Progenitor cell of endocrine pancreas (in vitro differentiated cells): Measurements from ENCODE around the gene HGFAC. TPM values are rescaled to one million over a fixed set of nuclear protein-coding genes. Genes with fewer than 3 reads are reported as not detected.
"Not testable (repeated sequence)": the region's sequence is repeated elsewhere in the genome, so short reads cannot be mapped to it uniquely, and the experiment has no call there.

Experiments
- DNase-seq: peaks from one replicate; pipeline ENCODE4 v3.0.0; 2021; ENCODE audit warnings: low spot score; ENCODE audit not compliant: unreplicated experiment
- H3K27ac Mint-ChIP-seq: 2 replicates; pipeline ENCODE4 v1.8.0; 2021; ENCODE audit warnings: mild to moderate bottlenecking, moderate library complexity, mixed read lengths
- H3K27me3 Mint-ChIP-seq: 2 replicates; pipeline ENCODE4 v1.8.0; 2021; ENCODE audit warnings: mixed read lengths
- H3K36me3 Mint-ChIP-seq: 2 replicates; pipeline ENCODE4 v1.8.0; 2022; ENCODE audit warnings: mixed read lengths; ENCODE audit not compliant: insufficient read depth
- H3K4me1 Mint-ChIP-seq: 2 replicates; pipeline ENCODE4 v1.8.0; 2021; ENCODE audit warnings: low read depth, mixed read lengths
- H3K4me3 Mint-ChIP-seq: 2 replicates; pipeline ENCODE4 v1.8.0; 2021; ENCODE audit warnings: low read depth, mild to moderate bottlenecking, moderate library complexity, mixed read lengths
- H3K9me3 Mint-ChIP-seq: 2 replicates; pipeline ENCODE4 v1.8.0; 2021; ENCODE audit warnings: low read depth, mixed read lengths
- total RNA-seq: library from RNA; stranded (reverse); gene quantifications from 2 replicates; pipeline ENCODE4 v1.2.1, GENCODE V29; 2021
- TF ChIP-seq, protein P1 (sequence below): fragments of 200-600 bp; sonication (generic); IDR thresholded peaks from one replicate; pipeline ENCODE4 v1.5.0; 2021; ENCODE audit warnings: antibody characterized with exemption, mild to moderate bottlenecking; ENCODE audit not compliant: unreplicated experiment

Gene HGFAC
- total RNA-seq, 1 donor from 2014 or later, result 7.5 TPM

DNA sequence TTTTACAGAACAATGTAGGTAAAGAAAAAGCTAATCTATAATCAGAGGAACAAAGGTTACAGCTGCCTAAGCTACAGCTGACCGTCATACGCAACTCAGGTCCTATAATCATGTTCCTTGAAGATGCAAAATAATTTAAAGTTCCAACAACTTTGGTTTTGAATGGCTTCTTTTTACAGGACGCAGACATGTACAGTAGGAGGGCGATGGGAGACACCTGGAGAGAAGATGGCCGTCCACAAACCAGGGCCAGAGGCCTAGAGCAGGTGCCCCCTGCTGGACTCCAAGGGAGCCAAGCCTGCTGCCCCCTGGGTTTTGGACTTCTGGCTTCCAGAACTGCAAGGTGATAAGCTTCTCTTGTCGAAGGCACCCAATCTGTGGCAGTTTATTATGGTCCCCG is 10.6 kb downstream of the HGFAC start:
- no peak overlapping the region for H3K27ac Mint-ChIP-seq
- H3K36me3 Mint-ChIP-seq, result peaks cover 3% of the 10 kb centered on the region
- peaks cover 4% of the 10 kb centered on the region for H3K4me1 Mint-ChIP-seq
- H3K9me3 Mint-ChIP-seq, result peaks cover 8% of the 10 kb centered on the region
- no peak for DNase-seq
- peaks cover 3% of the 10 kb centered on the region for H3K27me3 Mint-ChIP-seq
- TF ChIP-seq, protein P1, sequence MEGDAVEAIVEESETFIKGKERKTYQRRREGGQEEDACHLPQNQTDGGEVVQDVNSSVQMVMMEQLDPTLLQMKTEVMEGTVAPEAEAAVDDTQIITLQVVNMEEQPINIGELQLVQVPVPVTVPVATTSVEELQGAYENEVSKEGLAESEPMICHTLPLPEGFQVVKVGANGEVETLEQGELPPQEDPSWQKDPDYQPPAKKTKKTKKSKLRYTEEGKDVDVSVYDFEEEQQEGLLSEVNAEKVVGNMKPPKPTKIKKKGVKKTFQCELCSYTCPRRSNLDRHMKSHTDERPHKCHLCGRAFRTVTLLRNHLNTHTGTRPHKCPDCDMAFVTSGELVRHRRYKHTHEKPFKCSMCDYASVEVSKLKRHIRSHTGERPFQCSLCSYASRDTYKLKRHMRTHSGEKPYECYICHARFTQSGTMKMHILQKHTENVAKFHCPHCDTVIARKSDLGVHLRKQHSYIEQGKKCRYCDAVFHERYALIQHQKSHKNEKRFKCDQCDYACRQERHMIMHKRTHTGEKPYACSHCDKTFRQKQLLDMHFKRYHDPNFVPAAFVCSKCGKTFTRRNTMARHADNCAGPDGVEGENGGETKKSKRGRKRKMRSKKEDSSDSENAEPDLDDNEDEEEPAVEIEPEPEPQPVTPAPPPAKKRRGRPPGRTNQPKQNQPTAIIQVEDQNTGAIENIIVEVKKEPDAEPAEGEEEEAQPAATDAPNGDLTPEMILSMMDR, result peak; percentile 59
- no peak overlapping the region for H3K4me3 Mint-ChIP-seq

DNA sequence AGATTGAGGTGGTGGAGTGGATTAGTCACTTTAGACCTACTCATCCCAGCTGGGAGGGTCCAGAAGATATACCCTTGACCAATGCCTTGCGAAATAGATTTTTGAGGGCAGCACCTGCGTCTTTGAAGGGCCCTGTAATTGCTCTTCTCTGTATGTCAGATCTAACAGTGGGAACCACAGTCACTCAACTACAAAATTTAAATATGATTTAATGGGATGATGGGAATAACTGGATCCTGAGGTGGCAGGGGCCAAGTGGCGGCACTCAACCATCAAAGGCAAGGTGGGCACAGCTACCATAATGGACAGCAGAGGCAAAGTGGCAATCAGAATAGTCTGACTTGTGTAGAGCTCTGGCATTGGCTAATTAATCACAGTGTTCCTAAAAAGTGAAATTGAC is 13.8 kb downstream of the HGFAC start:
- not testable (repeated sequence) for H3K4me1 Mint-ChIP-seq, H3K4me3 Mint-ChIP-seq, H3K27ac Mint-ChIP-seq, H3K36me3 Mint-ChIP-seq, DNase-seq
- peaks cover 13% of the 10 kb centered on the region for H3K9me3 Mint-ChIP-seq
- peaks cover 27% of the 10 kb centered on the region for H3K27me3 Mint-ChIP-seq

DNA sequence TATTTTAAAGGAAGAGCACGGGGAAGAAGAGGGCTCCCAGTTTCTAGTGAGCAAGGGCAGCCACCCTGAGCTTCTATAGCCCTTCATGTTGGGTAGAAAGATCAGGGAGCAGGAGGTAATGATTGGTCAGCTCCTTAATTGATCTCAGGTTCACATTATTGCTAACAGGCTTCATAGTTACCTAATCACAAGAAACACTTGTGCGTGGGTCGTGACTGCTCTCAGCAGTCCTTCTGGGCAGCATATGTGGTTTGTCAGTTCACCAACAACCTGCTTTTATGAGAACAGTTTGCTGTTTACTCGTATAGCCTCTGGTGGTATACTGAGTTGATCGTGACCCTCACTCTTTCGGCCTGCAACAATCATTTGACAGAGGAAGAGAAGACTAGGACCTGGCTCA is 16.6 kb downstream of the HGFAC start:
- H3K36me3 Mint-ChIP-seq, result peaks cover 3% of the 10 kb centered on the region
- H3K4me1 Mint-ChIP-seq, result no peaks in the 10 kb centered on the region
- no peak for DNase-seq
- H3K9me3 Mint-ChIP-seq, result peaks cover 13% of the 10 kb centered on the region
- H3K27me3 Mint-ChIP-seq, result peaks cover 27% of the 10 kb centered on the region
- no peak overlapping the region for H3K27ac Mint-ChIP-seq
- no peak overlapping the region for H3K4me3 Mint-ChIP-seq
- TF ChIP-seq, protein P1, result no peak

DNA sequence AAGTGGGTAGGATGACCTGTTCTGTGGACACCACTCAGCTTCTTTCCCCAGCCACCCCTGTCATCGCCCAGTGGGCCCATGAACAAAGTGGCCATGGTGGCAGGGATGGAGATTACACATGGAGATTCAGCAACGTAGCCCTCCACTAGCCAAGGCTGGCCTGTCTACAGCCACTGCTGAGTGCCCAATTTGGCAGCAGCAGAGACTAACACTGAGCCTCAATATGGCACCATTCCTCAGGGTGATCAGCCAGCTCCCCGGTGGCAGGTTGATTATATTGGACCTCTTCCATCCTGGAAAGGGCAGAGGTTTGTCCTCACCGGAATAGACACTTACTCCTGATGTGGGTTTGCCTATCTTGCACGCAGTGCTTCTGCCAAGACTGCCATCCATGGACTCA is 17.4 kb downstream of the HGFAC start:
- H3K36me3 Mint-ChIP-seq, DNase-seq, H3K27ac Mint-ChIP-seq, H3K4me3 Mint-ChIP-seq, H3K4me1 Mint-ChIP-seq: not testable (repeated sequence)
- H3K27me3 Mint-ChIP-seq, result peaks cover 27% of the 10 kb centered on the region
- H3K9me3 Mint-ChIP-seq, result peaks cover 13% of the 10 kb centered on the region

DNA sequence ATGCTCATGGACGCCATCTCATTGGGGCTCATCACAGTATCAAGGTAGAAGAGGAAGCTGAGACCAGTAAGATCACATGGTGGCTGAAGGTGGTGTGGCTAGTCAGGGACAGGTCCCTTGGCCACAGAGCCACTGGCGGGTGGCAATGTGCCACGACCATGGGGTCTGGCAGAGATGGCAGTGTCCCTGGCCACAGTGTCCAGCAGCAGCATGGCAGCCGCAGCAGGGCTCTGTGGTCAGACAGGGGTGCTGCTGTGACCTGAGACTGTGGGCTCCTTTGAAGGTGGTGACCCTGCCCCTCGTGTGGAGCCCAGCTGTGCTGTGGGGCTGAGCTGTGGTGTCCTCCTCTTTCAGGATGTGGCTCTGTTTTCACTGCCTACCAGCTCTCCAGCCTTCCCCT is 19.2 kb downstream of the HGFAC start:
- Mint-ChIP-seq H3K36me3 (no peaks in the 10 kb centered on the region), H3K27ac (no peak overlapping the region)
- TF ChIP-seq, protein P1, result no peak

DNA sequence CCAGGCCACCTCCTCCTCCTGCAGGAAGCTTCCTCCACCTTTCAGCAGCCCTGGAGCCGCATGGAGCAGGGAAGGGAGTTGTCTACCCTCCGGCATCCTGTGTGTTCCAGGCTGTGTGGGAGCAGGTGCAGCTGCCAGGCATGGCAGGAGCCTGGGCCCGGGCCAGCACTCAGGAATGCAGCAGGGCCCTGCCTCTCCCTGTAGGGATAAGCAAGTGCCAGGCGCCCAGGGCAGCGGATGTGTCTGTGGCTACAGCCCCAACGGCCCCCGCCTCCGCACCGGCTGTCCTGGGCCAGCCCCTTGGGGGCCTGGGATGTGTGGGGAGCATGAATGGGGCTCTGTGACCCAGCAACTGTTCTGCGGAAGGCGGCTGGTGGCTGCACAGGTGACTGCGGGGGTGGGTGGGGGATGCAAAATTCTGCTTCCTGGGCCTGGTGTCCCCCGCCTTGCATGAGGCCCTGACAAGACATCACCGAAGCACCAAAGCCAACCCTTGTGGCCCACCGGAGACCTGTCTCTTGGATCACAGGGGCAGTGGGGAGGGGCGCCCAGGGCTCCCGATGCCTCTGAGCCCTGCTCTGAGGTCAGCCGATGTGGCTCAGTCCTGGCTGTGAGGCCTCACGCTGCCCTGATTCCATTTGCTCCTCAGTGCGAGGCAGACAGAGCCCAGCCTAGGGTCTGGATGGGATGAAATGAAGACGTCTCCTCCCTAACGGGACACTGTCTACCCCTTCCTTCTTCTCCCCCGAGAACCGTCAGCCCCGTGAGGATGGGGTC is 19.9 kb downstream of the HGFAC start:
- DNase-seq, result no peak
- TF ChIP-seq, protein P1, result no peak
- no peak overlapping the region for H3K27ac Mint-ChIP-seq
- H3K27me3 Mint-ChIP-seq, result peaks cover 44% of the 10 kb centered on the region
- peaks cover 5% of the 10 kb centered on the region for H3K9me3 Mint-ChIP-seq
- no peaks in the 10 kb centered on the region for H3K36me3 Mint-ChIP-seq
- H3K4me3 Mint-ChIP-seq, result no peak overlapping the region
- no peaks in the 10 kb centered on the region for H3K4me1 Mint-ChIP-seq

More for the DNA sequence above, 19.2 kb downstream of the HGFAC start:
- DNase-seq, result no peak
- Mint-ChIP-seq H3K9me3 (peaks cover 5% of the 10 kb centered on the region), H3K27me3 (peaks cover 40% of the 10 kb centered on the region), H3K4me3 (no peak overlapping the region), H3K4me1 (no peaks in the 10 kb centered on the region)
